ENCODE measurements around the gene DCC.

Gene DCC

GRCh38 chr18:52408800-52409302, 68.9 kb downstream of the DCC start:
- Histone ChIP-seq H3K4me3 (ENCODE audit: low read length) (no peak overlapping the region), H3K36me3 (ENCODE audit: control insufficient read depth, low read length) (no peaks in the 10 kb centered on the region), H3K79me2 (ENCODE audit: control insufficient read depth, low read length) (no peaks in the 10 kb centered on the region), H3K9me2 (replicated peaks; ENCODE audit: control insufficient read depth, low read length) (no peaks in the 10 kb centered on the region), H3K4me2 (ENCODE audit: low read length) (no peak overlapping the region), H4K20me1 (ENCODE audit: control insufficient read depth, insufficient read depth, low read depth, low read length) (no peaks in the 10 kb centered on the region), H3K4me1 (ENCODE audit: control insufficient read depth, low read length) (no peaks in the 10 kb centered on the region), H3F3A (ENCODE audit: control insufficient read depth, insufficient read depth) (no peaks in the 10 kb centered on the region), H3K27me3 (ENCODE audit: control insufficient read depth, low read length) (no peaks in the 10 kb centered on the region), H3K9me3 (ENCODE audit: control insufficient read depth, insufficient read depth, low read length) (no peaks in the 10 kb centered on the region), H3K27ac (ENCODE audit: low read depth, low read length) (no peak overlapping the region)
- no peak for TF ChIP-seq EZH2phosphoT487 (IDR thresholded peaks at IDR 0.05; ENCODE audit: borderline replicate concordance, low read length)
- TF ChIP-seq CTCF (IDR thresholded peaks at IDR 0.05; ENCODE audit: low read depth, low read length, poor library complexity, severe bottlenecking) = no peak

GRCh38 chr18:52409727-52410126, 69.7 kb downstream of the DCC start:
- Histone ChIP-seq H3K4me1 (ENCODE audit: control insufficient read depth, low read length) (no peaks in the 10 kb centered on the region), H3K79me2 (ENCODE audit: control insufficient read depth, low read length) (no peaks in the 10 kb centered on the region), H4K20me1 (ENCODE audit: control insufficient read depth, insufficient read depth, low read depth, low read length) (no peaks in the 10 kb centered on the region), H3K4me2 (ENCODE audit: low read length) (no peak overlapping the region), H3K4me3 (ENCODE audit: low read length) (no peak overlapping the region), H3K9me2 (replicated peaks; ENCODE audit: control insufficient read depth, low read length) (no peaks in the 10 kb centered on the region), H3F3A (ENCODE audit: control insufficient read depth, insufficient read depth) (no peaks in the 10 kb centered on the region), H3K27ac (ENCODE audit: low read depth, low read length) (no peak overlapping the region), H3K36me3 (ENCODE audit: control insufficient read depth, low read length) (no peaks in the 10 kb centered on the region), H3K27me3 (ENCODE audit: control insufficient read depth, low read length) (no peaks in the 10 kb centered on the region), H3K9me3 (ENCODE audit: control insufficient read depth, insufficient read depth, low read length) (no peaks in the 10 kb centered on the region)
- TF ChIP-seq EZH2phosphoT487 (IDR thresholded peaks at IDR 0.05; ENCODE audit: borderline replicate concordance, low read length) = no peak
- no peak for TF ChIP-seq CTCF (IDR thresholded peaks at IDR 0.05; ENCODE audit: low read depth, low read length, poor library complexity, severe bottlenecking)

- Histone ChIP-seq H3K9me2 (replicated peaks; ENCODE audit: control insufficient read depth, low read length) (no peaks in the 10 kb centered on the region), H3K4me3 (ENCODE audit: low read length) (no peak overlapping the region), H3K27ac (ENCODE audit: low read depth, low read length) (no peak overlapping the region), H3K79me2 (ENCODE audit: control insufficient read depth, low read length) (no peaks in the 10 kb centered on the region), H4K20me1 (ENCODE audit: control insufficient read depth, insufficient read depth, low read depth, low read length) (no peaks in the 10 kb centered on the region), H3K27me3 (ENCODE audit: control insufficient read depth, low read length) (no peaks in the 10 kb centered on the region), H3K36me3 (ENCODE audit: control insufficient read depth, low read length) (no peaks in the 10 kb centered on the region), H3K4me1 (ENCODE audit: control insufficient read depth, low read length) (no peaks in the 10 kb centered on the region), H3K9me3 (ENCODE audit: control insufficient read depth, insufficient read depth, low read length) (no peaks in the 10 kb centered on the region), H3F3A (ENCODE audit: control insufficient read depth, insufficient read depth) (no peaks in the 10 kb centered on the region), H3K4me2 (ENCODE audit: low read length) (no peak overlapping the region)
- TF ChIP-seq EZH2phosphoT487 (IDR thresholded peaks at IDR 0.05; ENCODE audit: borderline replicate concordance, low read length) = no peak
- no peak for TF ChIP-seq CTCF (IDR thresholded peaks at IDR 0.05; ENCODE audit: low read depth, low read length, poor library complexity, severe bottlenecking)
Measured at GRCh38 chr18:52415131-52415530, 75.1 kb downstream of the DCC start.
